Panc1 (cell line): ENCODE data around the gene NYAP2. TPM values are rescaled to one million over a fixed set of nuclear protein-coding genes. Genes with fewer than 3 reads are reported as not detected.

Source experiments
- ATAC-seq: fragments of 200-7000 bp; cut with Tn5 transposase; 2 replicates; pipeline ENCODE4 v1.9.1; 2020; ENCODE audit warnings: mild to moderate bottlenecking, moderate library complexity
- BruUV-seq: library from RNA; stranded (reverse); fragments of 400-500 nt; replicated peaks from 2 replicates; lab custom pipeline; 2021; lab: Mats Ljungman, UMichigan
- CTCF ChIA-PET: fragments of 300-600 bp; sonication (Branson Sonifier 250); formaldehyde crosslinking; loops from one replicate; lab custom pipeline; 2022; ENCODE audit warnings: antibody characterized with exemption; lab: Charles Lee
- POLR2A ChIA-PET: fragments of 300-600 bp; sonication (Branson Sonifier 250); formaldehyde crosslinking; loops from one replicate; lab custom pipeline; 2022; ENCODE audit warnings: antibody characterized with exemption; lab: Charles Lee
- DNase-seq: peaks from one replicate; pipeline ENCODE4 v3.0.0-alpha.2; 2010; ENCODE audit warnings: low read depth, low spot score
- H3K27ac ChIP-seq: 2 replicates; pipeline ENCODE4 v1.5.1; 2011; ENCODE audit warnings: mild to moderate bottlenecking, low read length, inconsistent platforms
- H3K27me3 ChIP-seq: fragments of 200-500 bp; sonication (Bioruptor generic); 2 replicates; pipeline ENCODE4 v1.6.0; 2014; ENCODE audit warnings: low read length, inconsistent platforms; ENCODE audit not compliant: control insufficient read depth, insufficient read depth
- H3K36me3 ChIP-seq: fragments of 200-500 bp; sonication (Bioruptor generic); 2 replicates; pipeline ENCODE4 v1.5.1; 2014; ENCODE audit warnings: inconsistent platforms, mild to moderate bottlenecking, low read length, moderate library complexity; ENCODE audit not compliant: control insufficient read depth, insufficient read depth
- H3K4me1 ChIP-seq: 2 replicates; pipeline ENCODE4 v1.5.1; 2011; ENCODE audit warnings: inconsistent platforms, mild to moderate bottlenecking, low read length, moderate library complexity; ENCODE audit not compliant: control insufficient read depth, insufficient read depth
- H3K4me3 ChIP-seq, 2 experiments: 2 replicates each; pipeline ENCODE4 v1.5.1; 2011 to 2012; ENCODE audit warnings: low read depth in 2 of 2, low read length in 2 of 2, mild to moderate bottlenecking in 2 of 2, inconsistent platforms in 1 of 2, moderate library complexity in 1 of 2
- H3K9me3 ChIP-seq: fragments of 200-500 bp; sonication (Bioruptor generic); 2 replicates; pipeline ENCODE4 v1.5.1; 2014; ENCODE audit warnings: low read depth, mild to moderate bottlenecking, inconsistent platforms, low read length, moderate library complexity; ENCODE audit not compliant: control insufficient read depth, insufficient read depth
- POLR2AphosphoS5 ChIP-seq: IDR thresholded peaks from 2 replicates; pipeline ENCODE4 v1.6.1; 2012; ENCODE audit warnings: mild to moderate bottlenecking, low read depth, low read length, moderate library complexity
- SIN3A ChIP-seq: IDR thresholded peaks from 2 replicates; pipeline ENCODE4 v1.6.1; 2012; ENCODE audit warnings: low read depth, mild to moderate bottlenecking, low read length, moderate library complexity, borderline replicate concordance; ENCODE audit not compliant: insufficient read depth
- TCF7L2 ChIP-seq: IDR thresholded peaks from 2 replicates; pipeline ENCODE4 v1.6.1; 2011; ENCODE audit warnings: mild to moderate bottlenecking, low read depth, low read length, inconsistent platforms
- in situ Hi-C: cut with HindIII; loops from 2 replicates; pipeline ENCODE4 v1.10.0; 2016; ENCODE audit warnings: low sequenced_read_pairs, low pct_unique_long_range_greater_than_20kb
- intact Hi-C: fragments of 100-400 bp; cut with micrococcal nuclease; formaldehyde crosslinking; loops from one replicate; pipeline ENCODE4 v1.10.0; 2022; ENCODE audit not compliant: unreplicated experiment
- total RNA-seq: library from RNA; stranded (reverse); gene quantifications from one replicate; pipeline ENCODE4 v1.2.1, GENCODE V29; 2021; ENCODE audit not compliant: unreplicated experiment
- TF ChIP-seq, protein P1 (sequence below), 2 experiments: IDR thresholded peaks; 2 replicates each; pipeline ENCODE4 v1.6.1; 2011 to 2012; ENCODE audit warnings: low read depth in 2 of 2, control low read depth in 1 of 2, low read length in 1 of 2, mild to moderate bottlenecking in 1 of 2, moderate library complexity in 1 of 2; ENCODE audit not compliant: insufficient read depth in 1 of 2
- TF ChIP-seq, protein P2 (sequence below): fragments of 450-650 bp; IDR thresholded peaks from 2 replicates; pipeline ENCODE4 v1.5.1; 2017; ENCODE audit warnings: mild to moderate bottlenecking

Gene NYAP2
- total RNA-seq, 1 experiment from 2014 or later: not detected

DNA sequence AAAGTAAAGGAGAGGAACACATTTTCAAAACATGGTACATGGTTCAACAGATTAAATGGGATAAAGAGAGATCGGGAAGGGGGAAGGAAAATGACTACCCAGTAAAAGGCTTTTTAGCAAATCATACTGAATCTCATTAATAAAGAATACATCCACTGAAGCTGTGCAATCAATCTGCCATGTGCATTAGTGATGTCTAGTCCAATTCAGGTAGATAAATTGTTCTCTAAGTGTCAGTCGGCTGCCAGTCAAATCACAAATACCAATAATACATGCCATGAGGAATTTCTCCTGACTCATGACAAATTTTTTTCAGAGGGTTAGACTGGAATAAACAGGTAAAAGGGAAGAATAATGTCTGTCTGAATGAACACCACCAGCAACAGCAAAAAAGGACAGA, 22.6 kb downstream of the NYAP2 start:
- Histone ChIP-seq H3K36me3 (no peaks in the 10 kb centered on the region), H3K9me3 (no peaks in the 10 kb centered on the region), H3K27me3 (no peaks in the 10 kb centered on the region; the same call in 1 of the 2 replicates), H3K27ac (no peak overlapping the region), H3K4me3 (no peak overlapping the region), H3K4me1 (no peaks in the 10 kb centered on the region)
- intact Hi-C loops (no loop called here), in situ Hi-C loops (no loop called here)
- POLR2A ChIA-PET: no interaction called here
- CTCF ChIA-PET: no interaction called here
- DNase-seq: no peak
- no TSS peak for BruUV-seq
- TF ChIP-seq POLR2AphosphoS5: no peak
- TF ChIP-seq, protein P1, sequence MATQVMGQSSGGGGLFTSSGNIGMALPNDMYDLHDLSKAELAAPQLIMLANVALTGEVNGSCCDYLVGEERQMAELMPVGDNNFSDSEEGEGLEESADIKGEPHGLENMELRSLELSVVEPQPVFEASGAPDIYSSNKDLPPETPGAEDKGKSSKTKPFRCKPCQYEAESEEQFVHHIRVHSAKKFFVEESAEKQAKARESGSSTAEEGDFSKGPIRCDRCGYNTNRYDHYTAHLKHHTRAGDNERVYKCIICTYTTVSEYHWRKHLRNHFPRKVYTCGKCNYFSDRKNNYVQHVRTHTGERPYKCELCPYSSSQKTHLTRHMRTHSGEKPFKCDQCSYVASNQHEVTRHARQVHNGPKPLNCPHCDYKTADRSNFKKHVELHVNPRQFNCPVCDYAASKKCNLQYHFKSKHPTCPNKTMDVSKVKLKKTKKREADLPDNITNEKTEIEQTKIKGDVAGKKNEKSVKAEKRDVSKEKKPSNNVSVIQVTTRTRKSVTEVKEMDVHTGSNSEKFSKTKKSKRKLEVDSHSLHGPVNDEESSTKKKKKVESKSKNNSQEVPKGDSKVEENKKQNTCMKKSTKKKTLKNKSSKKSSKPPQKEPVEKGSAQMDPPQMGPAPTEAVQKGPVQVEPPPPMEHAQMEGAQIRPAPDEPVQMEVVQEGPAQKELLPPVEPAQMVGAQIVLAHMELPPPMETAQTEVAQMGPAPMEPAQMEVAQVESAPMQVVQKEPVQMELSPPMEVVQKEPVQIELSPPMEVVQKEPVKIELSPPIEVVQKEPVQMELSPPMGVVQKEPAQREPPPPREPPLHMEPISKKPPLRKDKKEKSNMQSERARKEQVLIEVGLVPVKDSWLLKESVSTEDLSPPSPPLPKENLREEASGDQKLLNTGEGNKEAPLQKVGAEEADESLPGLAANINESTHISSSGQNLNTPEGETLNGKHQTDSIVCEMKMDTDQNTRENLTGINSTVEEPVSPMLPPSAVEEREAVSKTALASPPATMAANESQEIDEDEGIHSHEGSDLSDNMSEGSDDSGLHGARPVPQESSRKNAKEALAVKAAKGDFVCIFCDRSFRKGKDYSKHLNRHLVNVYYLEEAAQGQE (IDR thresholded peaks at IDR 0.05; ENCODE audit: insufficient read depth in 1 of 2, low read depth in 2 of 2, low read length in 1 of 2): no peak
- no peak for TF ChIP-seq TCF7L2
- TF ChIP-seq SIN3A: no peak
- TF ChIP-seq, protein P2, sequence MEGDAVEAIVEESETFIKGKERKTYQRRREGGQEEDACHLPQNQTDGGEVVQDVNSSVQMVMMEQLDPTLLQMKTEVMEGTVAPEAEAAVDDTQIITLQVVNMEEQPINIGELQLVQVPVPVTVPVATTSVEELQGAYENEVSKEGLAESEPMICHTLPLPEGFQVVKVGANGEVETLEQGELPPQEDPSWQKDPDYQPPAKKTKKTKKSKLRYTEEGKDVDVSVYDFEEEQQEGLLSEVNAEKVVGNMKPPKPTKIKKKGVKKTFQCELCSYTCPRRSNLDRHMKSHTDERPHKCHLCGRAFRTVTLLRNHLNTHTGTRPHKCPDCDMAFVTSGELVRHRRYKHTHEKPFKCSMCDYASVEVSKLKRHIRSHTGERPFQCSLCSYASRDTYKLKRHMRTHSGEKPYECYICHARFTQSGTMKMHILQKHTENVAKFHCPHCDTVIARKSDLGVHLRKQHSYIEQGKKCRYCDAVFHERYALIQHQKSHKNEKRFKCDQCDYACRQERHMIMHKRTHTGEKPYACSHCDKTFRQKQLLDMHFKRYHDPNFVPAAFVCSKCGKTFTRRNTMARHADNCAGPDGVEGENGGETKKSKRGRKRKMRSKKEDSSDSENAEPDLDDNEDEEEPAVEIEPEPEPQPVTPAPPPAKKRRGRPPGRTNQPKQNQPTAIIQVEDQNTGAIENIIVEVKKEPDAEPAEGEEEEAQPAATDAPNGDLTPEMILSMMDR: no peak
- no peak for ATAC-seq

DNA sequence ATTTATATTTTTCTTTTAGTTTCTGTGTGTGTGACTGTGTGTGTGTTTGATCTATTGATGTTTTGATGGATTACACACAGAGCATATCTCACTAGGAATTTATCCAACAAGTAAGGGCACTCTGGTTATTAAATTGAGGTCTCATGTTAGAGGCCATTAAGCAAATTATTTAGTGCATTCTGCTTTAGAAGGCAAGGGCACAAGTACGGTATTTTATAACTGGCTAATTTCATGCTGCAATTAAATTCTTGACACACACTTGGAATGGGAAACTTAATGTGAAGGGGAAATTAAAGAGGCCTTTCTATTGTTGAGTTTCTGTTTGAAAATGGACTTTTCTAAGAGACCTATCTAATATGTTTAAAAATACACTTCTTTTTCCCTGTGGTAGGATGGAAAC, 25.8 kb downstream of the NYAP2 start:
- no TSS peak for BruUV-seq
- DNase-seq (no peak), ATAC-seq (no peak)
- in situ Hi-C loops (no loop called here), intact Hi-C loops (no loop called here)
- H3K4me1 ChIP-seq: no peaks in the 10 kb centered on the region
- TF ChIP-seq SIN3A (no peak), POLR2AphosphoS5 (no peak), TCF7L2 (no peak)
- TF ChIP-seq, protein P2: no peak
- TF ChIP-seq, protein P1 (IDR thresholded peaks at IDR 0.05; ENCODE audit: insufficient read depth in 1 of 2, low read depth in 2 of 2, low read length in 1 of 2): no peak
- H3K27ac ChIP-seq: no peak overlapping the region
- ChIA-PET CTCF (no interaction called here), POLR2A (no interaction called here)
- H3K27me3 ChIP-seq: no peaks in the 10 kb centered on the region; the same call in 1 of the 2 replicates
- no peaks in the 10 kb centered on the region for H3K36me3 ChIP-seq
- no peaks in the 10 kb centered on the region for H3K9me3 ChIP-seq
- H3K4me3 ChIP-seq: no peak overlapping the region
